Endothelial cell of umbilical vein (primary cell): Measurements from ENCODE around the gene CTBS. TPM values are rescaled to one million over a fixed set of nuclear protein-coding genes. Genes with fewer than 3 reads are reported as not detected.
"Not testable (repeated sequence)": the region's sequence is repeated elsewhere in the genome, so short reads cannot be mapped to it uniquely, and the experiment has no call there.

ENCODE experiments used
- BruUV-seq: library from RNA; stranded (reverse); fragments of 400-500 nt; replicated peaks from 2 replicates; lab custom pipeline; 2021; lab: Mats Ljungman, UMichigan
- CTCF ChIA-PET: fragments of 300-600, 350-600 bp; sonication (Branson Sonifier 250); formaldehyde crosslinking; loops from one replicate; lab custom pipeline; 2021; ENCODE audit warnings: antibody characterized with exemption, inconsistent platforms; lab: Charles Lee
- POLR2A ChIA-PET: fragments of 300-600, 350-600 bp; sonication (Branson Sonifier 250); formaldehyde crosslinking; loops from one replicate; lab custom pipeline; 2021; ENCODE audit warnings: antibody characterized with exemption, inconsistent platforms; lab: Charles Lee
- DNase-seq: peaks from one replicate; pipeline ENCODE4 v3.0.0-alpha.2; 2011; ENCODE audit warnings: low read depth, low spot score
- FAIRE-seq: peaks from 2 replicates; lab custom pipeline; 2011; peaks lifted over from hg19 to GRCh38; lab: Jason Lieb, UNC
- H2AFZ ChIP-seq: 2 replicates; pipeline ENCODE4 v1.6.0; 2012; ENCODE audit warnings: low read depth, low read length, control low read depth, inconsistent platforms
- H3K27ac ChIP-seq: 2 replicates; pipeline ENCODE4 v1.5.1; 2011; ENCODE audit warnings: low read depth, mild to moderate bottlenecking, control low read depth, low read length, moderate library complexity; ENCODE audit not compliant: insufficient read depth
- H3K27me3 ChIP-seq, 2 experiments: 2 replicates each; pipeline versions ENCODE4 v1.6.0 to v1.6.1; 2011; ENCODE audit warnings: low read length in 2 of 2, mixed read lengths in 1 of 2; ENCODE audit not compliant: control insufficient read depth in 2 of 2, insufficient read depth in 2 of 2
- H3K36me3 ChIP-seq, 2 experiments: 2 replicates in 1 of 2; 3 replicates in 1 of 2; pipeline ENCODE4 v1.5.1; 2011; ENCODE audit warnings: low read length in 2 of 2, mild to moderate bottlenecking in 1 of 2, moderate library complexity in 1 of 2; ENCODE audit not compliant: control insufficient read depth in 2 of 2, insufficient read depth in 2 of 2; ENCODE audit errors: extremely low read depth in 1 of 2
- H3K4me1 ChIP-seq: 3 replicates; pipeline ENCODE4 v1.5.1; 2011; ENCODE audit warnings: mild to moderate bottlenecking, low read length; ENCODE audit not compliant: control insufficient read depth, insufficient read depth; ENCODE audit errors: extremely low read depth
- H3K4me2 ChIP-seq: 2 replicates; pipeline ENCODE4 v1.6.1; 2011; ENCODE audit warnings: low read length, control low read depth, mixed read lengths; ENCODE audit not compliant: insufficient read depth
- H3K4me3 ChIP-seq, 3 experiments: fragments of 200-600 bp in 1 of 3; sonication (generic), shearing (Covaris generic) in 1 of 3; replicated peaks in 1 of 3; 2 replicates each; pipeline ENCODE4 v1.5.1; 2011 to 2016; ENCODE audit warnings: control low read depth in 3 of 3, low read length in 3 of 3, mild to moderate bottlenecking in 2 of 3, inconsistent platforms in 1 of 3, low read depth in 1 of 3, moderate library complexity in 1 of 3; ENCODE audit not compliant: insufficient read depth in 1 of 3
- H3K79me2 ChIP-seq: 2 replicates; pipeline ENCODE4 v1.6.0; 2012; ENCODE audit warnings: low read length, inconsistent platforms; ENCODE audit not compliant: control insufficient read depth, insufficient read depth
- H3K9ac ChIP-seq: replicated peaks from 2 replicates; pipeline ENCODE3; 2011; ENCODE audit warnings: low read length, control low read depth; ENCODE audit not compliant: insufficient read depth; ENCODE audit errors: extremely low read depth
- H3K9me1 ChIP-seq: replicated peaks from 3 replicates; pipeline ENCODE4 v1.6.0; 2011; ENCODE audit warnings: mild to moderate bottlenecking, low read length; ENCODE audit not compliant: control insufficient read depth, insufficient read depth; ENCODE audit errors: extremely low read depth
- H3K9me3 ChIP-seq: replicated peaks from 2 replicates; pipeline ENCODE4 v1.5.1; 2012; ENCODE audit warnings: low read length, inconsistent platforms; ENCODE audit not compliant: control insufficient read depth, insufficient read depth
- H4K20me1 ChIP-seq: replicated peaks from 2 replicates; pipeline ENCODE3; 2011; ENCODE audit warnings: mild to moderate bottlenecking, low read length; ENCODE audit not compliant: control insufficient read depth, insufficient read depth; ENCODE audit errors: extremely low read depth
- EZH2 ChIP-seq: IDR thresholded peaks from 2 replicates; pipeline ENCODE4 v1.6.1; 2012; ENCODE audit warnings: borderline replicate concordance, low read depth, mild to moderate bottlenecking, moderate library complexity, low read length, inconsistent platforms; ENCODE audit not compliant: severe bottlenecking
- FOS ChIP-seq: IDR thresholded peaks from 2 replicates; pipeline ENCODE4 v1.6.1; 2011; ENCODE audit warnings: mild to moderate bottlenecking, low read length, moderate library complexity, borderline replicate concordance; ENCODE audit not compliant: insufficient read depth
- GATA2 ChIP-seq: IDR thresholded peaks from 2 replicates; pipeline ENCODE4 v1.7.0; 2011; ENCODE audit warnings: low read depth, mild to moderate bottlenecking, moderate library complexity, mixed read lengths, low read length; ENCODE audit not compliant: insufficient read length, insufficient read depth
- JUN ChIP-seq: IDR thresholded peaks from 2 replicates; pipeline ENCODE4 v1.6.1; 2011; ENCODE audit warnings: borderline replicate concordance, low read depth; ENCODE audit not compliant: insufficient read length, insufficient read depth
- MAX ChIP-seq: IDR thresholded peaks from 2 replicates; pipeline ENCODE4 v1.6.1; 2011; ENCODE audit not compliant: insufficient read depth, insufficient read length
- MYC ChIP-seq: IDR thresholded peaks from one replicate; pipeline ENCODE4 v1.6.1; 2011; ENCODE audit warnings: mild to moderate bottlenecking, low read depth, low read length
- POLR2A ChIP-seq: IDR thresholded peaks from 2 replicates; pipeline ENCODE4 v1.6.1; 2012; ENCODE audit warnings: low read depth, mild to moderate bottlenecking, control low read depth, low read length
- POLR2AphosphoS5 ChIP-seq: IDR thresholded peaks from 2 replicates; pipeline ENCODE4 v1.6.1; 2012; ENCODE audit warnings: low read depth, mild to moderate bottlenecking, control low read depth, low read length, moderate library complexity; ENCODE audit not compliant: insufficient read depth
- dilution Hi-C: fragments of 300-500 bp; cut with MboI; formaldehyde crosslinking; loops from one replicate; pipeline ENCODE4 v1.15.0; 2019; ENCODE audit warnings: low sequenced_read_pairs; ENCODE audit not compliant: extremely low pct_ligation_motif_present
- intact Hi-C: fragments of 100-400 bp; cut with micrococcal nuclease; formaldehyde crosslinking; loops from one replicate; pipeline ENCODE4 v1.10.0; 2022
- polyA plus RNA-seq, 4 experiments: library from polyadenylated mRNA; depleted of rRNA in 3 of 4; stranded (reverse) in 3 of 4; unstranded in 1 of 4; fragments of >200 nt; gene quantifications; 2 replicates each; pipeline versions ENCODE4 v1.2.1 to v1.2.3, GENCODE V29; 2011 to 2012; ENCODE audit warnings: missing spikeins in 1 of 4
- total RNA-seq: library from RNA; stranded (reverse); gene quantifications from 2 replicates; pipeline ENCODE4 v1.2.3, GENCODE V29; 2021
- TF ChIP-seq, protein P1 (sequence below), 2 donors: IDR thresholded peaks; 1 replicate in 1 of 2; 2 replicates in 1 of 2; pipeline ENCODE4 v1.5.1; 2011; ENCODE audit warnings: low read length in 2 of 2, mild to moderate bottlenecking in 2 of 2, moderate library complexity in 2 of 2, control low read depth in 1 of 2, inconsistent platforms in 1 of 2, low read depth in 1 of 2; ENCODE audit not compliant: insufficient read depth in 1 of 2; ENCODE audit errors: extremely low read depth in 1 of 2

Gene CTBS
- total and polyA plus RNA-seq, 2 donors (not counting 3 experiments of a cell fraction or from before 2014, with no cell fraction given) = 11.4 to 14.3 TPM

DNA sequence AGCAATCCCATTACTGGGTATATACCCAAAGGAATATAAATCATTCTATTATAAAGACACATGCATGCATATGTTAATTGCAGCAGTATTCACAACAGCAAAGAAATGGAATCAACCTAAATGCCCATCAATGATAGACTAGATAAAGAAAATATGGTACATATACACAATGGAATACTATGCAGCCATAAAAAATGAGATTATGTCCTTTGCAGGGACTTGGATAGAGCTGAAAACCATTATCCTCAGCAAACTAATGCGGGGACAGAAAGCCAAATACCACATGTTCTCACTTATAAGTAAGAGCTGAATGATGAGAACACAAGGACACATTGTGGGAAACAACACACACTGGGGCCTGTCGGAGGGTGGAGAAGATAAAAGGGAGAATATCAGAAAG, 20.7 kb upstream of the CTBS start:
- intact Hi-C loops, DNase-seq, H3K27me3 ChIP-seq, H3K9ac ChIP-seq, FAIRE-seq, H3K4me3 ChIP-seq, H3K4me2 ChIP-seq, BruUV-seq, H3K9me3 ChIP-seq, H4K20me1 ChIP-seq, H2AFZ ChIP-seq, H3K9me1 ChIP-seq, dilution Hi-C loops, H3K36me3 ChIP-seq, H3K27ac ChIP-seq, H3K79me2 ChIP-seq, POLR2A ChIA-PET: not testable (repeated sequence)
- H3K4me1 ChIP-seq = peaks cover 13% of the 10 kb centered on the region
- CTCF ChIA-PET = interaction anchor here (1.6 kb wide), 1 partner anchor 9 kb away, joined by 4 read pairs; no protein-coding TSS in a partner anchor

- Histone ChIP-seq H3K36me3 (no peaks in the 10 kb centered on the region), H3K4me1 (no peaks in the 10 kb centered on the region), H3K9ac (no peak overlapping the region), H3K4me2 (no peak overlapping the region), H3K27me3 (no peaks in the 10 kb centered on the region), H3K9me3 (no peaks in the 10 kb centered on the region), H3K4me3 (no peak overlapping the region), H3K27ac (no peak overlapping the region), H4K20me1 (no peaks in the 10 kb centered on the region), H3K79me2 (no peaks in the 10 kb centered on the region), H3K9me1 (no peaks in the 10 kb centered on the region), H2AFZ (no peak overlapping the region)
- intact Hi-C loops = no loop called here
- POLR2A ChIA-PET = interaction anchor here (0.6 kb wide), 1 partner anchor 14 kb away, joined by 3 read pairs; no protein-coding TSS in a partner anchor
- CTCF ChIA-PET = no interaction called here
- FAIRE-seq = no peak
- dilution Hi-C loops = no loop called here
- BruUV-seq = no TSS peak
- DNase-seq = no peak
- TF ChIP-seq POLR2AphosphoS5 (no peak), FOS (no peak), MAX (no peak), EZH2 (no peak), POLR2A (no peak), GATA2 (no peak), MYC (no peak), JUN (no peak)
- TF ChIP-seq, protein P1, sequence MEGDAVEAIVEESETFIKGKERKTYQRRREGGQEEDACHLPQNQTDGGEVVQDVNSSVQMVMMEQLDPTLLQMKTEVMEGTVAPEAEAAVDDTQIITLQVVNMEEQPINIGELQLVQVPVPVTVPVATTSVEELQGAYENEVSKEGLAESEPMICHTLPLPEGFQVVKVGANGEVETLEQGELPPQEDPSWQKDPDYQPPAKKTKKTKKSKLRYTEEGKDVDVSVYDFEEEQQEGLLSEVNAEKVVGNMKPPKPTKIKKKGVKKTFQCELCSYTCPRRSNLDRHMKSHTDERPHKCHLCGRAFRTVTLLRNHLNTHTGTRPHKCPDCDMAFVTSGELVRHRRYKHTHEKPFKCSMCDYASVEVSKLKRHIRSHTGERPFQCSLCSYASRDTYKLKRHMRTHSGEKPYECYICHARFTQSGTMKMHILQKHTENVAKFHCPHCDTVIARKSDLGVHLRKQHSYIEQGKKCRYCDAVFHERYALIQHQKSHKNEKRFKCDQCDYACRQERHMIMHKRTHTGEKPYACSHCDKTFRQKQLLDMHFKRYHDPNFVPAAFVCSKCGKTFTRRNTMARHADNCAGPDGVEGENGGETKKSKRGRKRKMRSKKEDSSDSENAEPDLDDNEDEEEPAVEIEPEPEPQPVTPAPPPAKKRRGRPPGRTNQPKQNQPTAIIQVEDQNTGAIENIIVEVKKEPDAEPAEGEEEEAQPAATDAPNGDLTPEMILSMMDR (IDR thresholded peaks at IDR 0.05; ENCODE audit: extremely low read depth in 1 of 2, insufficient read depth in 1 of 2, low read depth in 1 of 2, low read length in 2 of 2) = no peak
Measured at GRCh38 chr1:84587099-84587498, 12.9 kb upstream of the CTBS start.
